Raji (cell line): ENCODE data around the gene STOML1.

Experiments used
- POLR2A ChIP-seq: IDR thresholded peaks from 2 replicates; pipeline ENCODE4 v1.6.1; 2011; ENCODE audit warnings: low read depth, low read length, control low read depth; ENCODE audit not compliant: insufficient read depth

STOML1 gene

DNA sequence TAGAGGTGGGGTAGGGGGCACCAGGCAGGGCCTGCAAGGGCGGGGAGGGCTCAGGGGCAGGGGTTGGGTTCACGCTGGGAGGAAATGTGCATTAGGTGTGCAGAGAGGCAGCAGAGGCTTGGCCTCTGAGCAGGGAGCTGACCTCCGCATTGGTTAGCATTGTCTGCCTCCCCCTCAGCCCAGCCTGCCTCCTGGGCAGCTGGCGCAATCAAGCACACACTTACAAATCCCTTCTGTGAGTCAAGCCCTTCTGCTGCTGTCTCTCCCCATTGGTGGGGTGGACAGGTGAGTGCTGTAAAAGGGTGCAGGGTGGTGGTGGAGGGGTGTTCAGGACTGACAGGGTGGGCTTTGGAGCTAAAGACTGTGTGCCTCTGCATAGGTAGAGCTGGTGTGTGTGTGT lies 56.5 kb downstream of the STOML1 start:
- TF ChIP-seq POLR2A = no peak

GRCh38 chr15:73934281-73934680 lies 57.8 kb downstream of the STOML1 start:
- TF ChIP-seq POLR2A = no peak

DNA sequence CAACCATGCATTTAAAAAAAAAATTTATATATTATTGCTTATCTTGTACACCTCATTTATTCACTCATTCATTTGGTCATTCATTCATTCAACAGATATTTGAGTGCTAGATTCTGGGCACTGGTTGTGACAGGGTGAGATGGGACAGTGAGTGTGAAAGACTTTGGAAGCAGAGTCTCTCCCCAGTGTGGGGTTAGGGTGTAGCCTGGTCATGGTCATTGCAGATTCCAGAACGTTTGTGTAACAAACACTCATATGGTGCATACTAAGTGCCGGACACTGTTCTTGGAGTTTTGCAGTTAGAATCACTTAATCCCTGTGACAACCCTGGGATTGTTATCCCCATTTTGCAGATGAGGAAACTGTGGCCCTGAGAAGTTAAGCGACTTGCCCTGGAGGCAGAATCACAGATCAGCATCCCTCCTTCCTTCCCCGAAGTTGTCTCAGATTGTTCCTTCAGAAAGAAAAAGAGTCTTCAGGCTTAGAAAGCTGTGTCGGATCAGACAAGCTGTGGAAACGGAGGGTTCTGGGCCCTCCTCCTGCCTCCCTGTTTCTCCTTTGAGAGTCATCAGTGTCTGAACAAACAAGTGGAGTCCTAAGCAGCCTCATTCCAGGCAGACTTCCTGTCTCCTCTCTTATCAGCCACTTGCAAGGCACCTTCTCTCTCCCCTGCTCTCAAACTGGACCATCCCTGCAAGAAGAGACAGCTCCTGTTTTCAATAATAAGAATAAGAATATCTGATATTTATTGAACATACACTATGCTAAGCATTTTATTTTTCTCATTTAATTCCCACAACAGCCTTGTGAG lies 59.5 kb downstream of the STOML1 start:
- no peak for TF ChIP-seq POLR2A

GRCh38 chr15:73931441-73931840 lies 60.7 kb downstream of the STOML1 start:
- TF ChIP-seq POLR2A = no peak

DNA sequence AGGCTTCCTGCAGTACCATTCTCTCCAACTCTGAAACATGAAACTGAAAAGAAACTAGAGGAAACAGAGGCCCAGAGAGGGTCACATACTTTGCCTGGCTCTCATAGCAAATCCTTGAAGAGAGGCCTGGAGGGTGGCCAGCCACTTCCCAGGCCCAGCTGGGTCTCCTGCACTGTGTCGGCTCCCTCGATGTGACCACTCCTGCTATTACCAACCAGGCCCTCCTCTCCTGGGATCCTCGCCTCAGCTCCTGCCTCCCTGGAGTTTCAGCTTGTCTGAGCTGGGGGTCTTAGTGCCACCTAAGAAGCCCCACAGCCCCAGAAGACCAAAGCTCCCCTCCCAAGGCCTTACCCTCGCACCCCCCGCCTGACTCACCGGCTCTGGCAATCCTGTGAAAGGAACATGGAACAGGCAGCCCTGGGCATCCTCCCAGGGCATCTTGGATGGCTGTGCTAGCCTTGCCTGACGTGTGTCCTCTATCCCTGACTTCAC lies 61.3 kb downstream of the STOML1 start:
- no peak for TF ChIP-seq POLR2A

GRCh38 chr15:73930371-73930770 lies 61.7 kb downstream of the STOML1 start:
- TF ChIP-seq POLR2A = no peak

DNA sequence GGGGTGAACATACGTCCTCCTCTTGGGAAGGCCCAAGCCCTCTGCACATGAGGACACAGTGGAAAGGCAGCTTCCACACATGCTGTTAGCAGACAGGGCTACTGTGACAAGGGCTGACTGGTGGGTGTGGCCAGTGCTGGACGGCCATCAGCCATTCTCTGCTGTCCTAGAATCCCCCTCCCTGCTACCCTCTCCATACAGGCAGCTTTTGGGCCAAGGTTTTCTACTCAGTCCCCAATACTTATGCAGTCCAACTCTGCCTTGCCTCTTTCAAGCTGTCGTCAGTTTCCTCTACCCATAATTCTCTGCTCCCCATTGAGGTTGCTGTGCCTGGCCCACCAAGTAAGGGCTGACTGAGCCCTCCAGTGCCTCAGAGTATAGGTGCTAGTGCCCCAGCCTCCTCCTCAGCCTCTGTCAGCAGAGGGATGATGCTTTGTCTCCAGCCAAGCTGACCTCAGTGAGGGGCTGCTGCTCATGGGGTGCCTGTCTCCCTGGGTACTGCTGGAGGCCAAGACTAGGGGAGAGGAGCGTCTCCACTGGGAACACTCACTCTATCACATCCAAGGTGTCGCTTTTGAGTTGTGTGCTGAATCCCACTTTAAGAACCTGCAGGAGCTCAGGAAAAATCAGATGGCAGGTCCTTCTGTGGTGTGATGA lies 63.0 kb downstream of the STOML1 start:
- TF ChIP-seq POLR2A = no peak
